GM15510 (cell line): ENCODE measurements around the gene HLTF.

Source experiments
- POLR2A ChIP-seq: IDR thresholded peaks from 3 replicates; pipeline ENCODE4 v1.6.1; 2011; ENCODE audit warnings: borderline replicate concordance; ENCODE audit not compliant: insufficient read length; ENCODE audit errors: extremely low read depth

The HLTF gene

GRCh38 chr3:149055575-149055974 is 30.8 kb downstream of the HLTF start:
- no peak for TF ChIP-seq POLR2A

DNA sequence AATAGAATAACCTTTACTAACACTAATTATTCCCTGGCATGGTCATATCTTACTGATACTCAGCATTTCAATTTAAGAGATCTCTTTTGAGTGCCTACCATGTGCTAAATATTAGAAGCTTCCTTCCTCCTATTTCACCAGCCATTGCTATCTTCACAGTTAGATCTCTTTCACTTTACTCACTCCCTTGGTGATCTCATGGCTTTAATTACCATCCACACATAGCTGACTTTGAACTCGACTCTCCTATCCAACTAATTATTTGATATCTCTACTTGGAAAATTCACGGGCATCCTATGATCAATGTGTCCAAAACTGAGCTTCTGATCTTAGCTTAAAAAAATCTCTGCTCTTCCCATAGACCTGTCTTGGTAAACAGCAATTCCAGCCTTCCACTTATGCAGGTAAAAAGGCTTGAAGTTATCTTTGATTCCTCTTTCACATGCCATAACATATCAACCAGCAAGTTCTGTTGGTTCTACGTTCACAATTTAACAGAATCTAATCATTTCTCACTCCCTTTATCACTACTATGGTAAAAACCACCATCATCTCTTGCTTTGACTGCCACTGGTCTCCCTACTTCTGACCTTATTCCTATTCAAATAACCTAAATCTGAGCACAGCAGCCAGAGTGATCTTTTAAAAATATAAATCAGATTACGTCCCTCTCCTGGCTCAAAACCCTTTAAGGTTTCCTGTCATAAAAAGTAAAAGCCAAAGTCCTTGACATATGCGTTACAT is 41.8 kb downstream of the HLTF start:
- TF ChIP-seq POLR2A, result no peak

GRCh38 chr3:149042789-149043386 is 43.4 kb downstream of the HLTF start:
- no peak for TF ChIP-seq POLR2A

GRCh38 chr3:149038322-149038721 is 48.0 kb downstream of the HLTF start:
- TF ChIP-seq POLR2A, result no peak

GRCh38 chr3:149037684-149038083 is 48.6 kb downstream of the HLTF start:
- no peak for TF ChIP-seq POLR2A

- no peak for TF ChIP-seq POLR2A
These were observed 55.2 kb downstream of the HLTF start for GRCh38 chr3:149031096-149031495.

DNA sequence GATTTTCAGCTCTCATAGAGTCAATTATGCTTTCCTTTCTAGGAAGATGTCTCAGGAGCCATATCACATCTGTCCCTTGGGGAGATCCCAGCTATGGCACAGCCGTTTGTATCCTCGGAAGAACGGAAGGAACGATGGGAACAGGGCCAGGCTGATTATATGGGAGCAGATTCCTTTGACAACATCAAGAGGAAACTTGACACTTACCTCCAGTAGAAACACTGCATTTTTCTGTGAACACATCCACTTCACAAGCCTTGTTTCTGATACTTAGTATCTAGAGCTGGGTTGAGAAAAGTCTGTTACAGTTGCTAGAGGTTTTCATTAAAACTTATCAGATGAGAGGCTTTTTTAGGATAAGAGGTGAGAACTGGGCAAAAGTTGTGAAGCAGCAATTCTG is 59.6 kb downstream of the HLTF start:
- no peak for TF ChIP-seq POLR2A

DNA sequence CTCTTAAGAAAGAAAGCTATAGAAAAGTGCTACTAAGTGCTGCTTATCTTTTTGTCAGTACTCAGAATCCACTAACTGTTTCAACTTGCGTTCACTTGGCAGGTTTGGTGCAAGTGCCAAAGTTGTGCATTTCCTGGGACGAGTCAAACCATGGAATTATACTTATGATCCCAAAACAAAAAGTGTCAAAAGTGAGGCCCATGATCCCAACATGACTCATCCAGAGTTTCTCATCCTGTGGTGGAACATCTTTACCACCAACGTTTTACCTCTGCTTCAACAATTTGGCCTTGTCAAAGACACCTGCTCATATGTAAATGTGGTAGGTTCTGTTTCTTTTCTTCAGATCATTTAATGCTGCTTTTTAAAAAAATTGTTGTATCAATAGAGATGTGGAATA is 62.4 kb downstream of the HLTF start:
- TF ChIP-seq POLR2A, result no peak

DNA sequence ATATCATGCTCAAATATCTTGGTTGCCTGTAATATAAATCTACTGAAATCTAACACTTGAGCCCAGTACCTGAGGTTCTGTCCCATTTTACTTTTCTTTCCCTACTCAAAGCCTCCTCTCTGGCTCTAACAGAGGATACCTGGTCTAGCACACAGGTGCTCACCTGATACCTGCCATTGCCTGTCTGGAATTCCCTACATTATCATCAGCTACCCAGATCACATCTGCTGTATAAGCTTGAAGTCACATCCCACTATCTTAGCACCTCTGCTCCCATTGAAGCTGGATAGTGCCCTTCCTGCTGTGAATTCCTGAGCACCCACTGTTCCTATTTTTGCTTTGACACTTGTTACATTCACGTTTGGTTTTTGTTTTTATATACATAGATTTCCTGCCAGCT is 64.5 kb downstream of the HLTF start:
- TF ChIP-seq POLR2A, result no peak

DNA sequence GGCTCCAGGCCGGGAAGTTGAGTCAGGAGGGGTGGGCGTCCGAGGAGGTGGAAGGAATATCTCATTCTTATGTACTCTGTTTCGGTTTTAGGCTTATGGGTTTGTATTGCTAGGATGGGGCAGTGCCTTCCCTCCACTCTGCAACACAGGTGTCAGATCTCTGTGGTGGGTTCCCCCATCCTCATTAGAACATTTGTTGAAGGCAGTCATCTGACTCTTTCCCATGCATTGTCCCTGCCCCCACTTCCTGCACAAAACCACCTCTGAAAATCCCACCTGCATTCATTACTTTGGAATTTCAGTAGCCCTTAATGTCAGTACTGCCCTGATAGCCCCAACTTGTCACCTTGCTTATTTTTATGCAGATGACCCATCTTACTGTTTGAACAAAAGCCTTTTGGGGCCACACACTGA is 65.5 kb downstream of the HLTF start:
- no peak for TF ChIP-seq POLR2A

- no peak for TF ChIP-seq POLR2A
These were observed 66.0 kb downstream of the HLTF start for GRCh38 chr3:149020196-149020838.

DNA sequence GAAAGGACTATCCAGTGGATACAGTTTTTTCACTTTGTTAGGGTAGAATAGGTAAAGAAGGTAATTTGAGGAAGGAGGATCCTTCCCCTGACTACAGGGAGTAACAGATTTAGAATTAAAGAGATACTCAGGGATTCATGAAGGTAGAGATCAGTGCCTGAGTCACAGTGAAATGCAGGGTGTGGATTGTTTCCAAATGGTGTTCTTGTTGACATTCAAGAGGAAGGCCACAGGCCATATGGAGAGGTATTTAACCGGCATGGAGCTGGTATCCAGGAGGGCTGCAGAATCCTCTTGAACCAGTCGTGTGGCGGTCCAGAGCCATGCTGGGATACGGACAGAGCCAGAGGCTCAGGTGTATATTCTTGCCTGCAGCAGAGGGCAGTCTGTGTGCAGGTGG is 66.8 kb downstream of the HLTF start:
- no peak for TF ChIP-seq POLR2A

DNA sequence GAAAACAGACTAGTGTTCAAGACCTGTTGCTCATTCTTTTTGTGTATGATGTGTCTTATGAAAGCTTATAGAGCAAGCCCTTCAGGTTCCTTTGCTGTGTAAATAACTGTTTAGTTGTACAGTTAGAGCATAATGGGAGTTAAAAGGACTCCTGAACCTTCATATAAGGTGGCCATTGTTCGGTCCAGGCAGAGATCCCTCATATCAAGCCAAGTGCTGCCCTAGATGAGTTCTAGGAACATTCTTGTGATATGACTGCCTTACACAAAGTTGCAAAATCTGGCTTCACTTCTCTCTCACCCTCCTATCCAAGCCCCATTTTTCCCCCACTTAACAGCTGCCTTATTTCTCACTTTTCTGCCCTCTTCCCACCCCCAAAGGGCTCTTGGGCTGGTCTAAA is 68.1 kb downstream of the HLTF start:
- TF ChIP-seq POLR2A, result no peak

DNA sequence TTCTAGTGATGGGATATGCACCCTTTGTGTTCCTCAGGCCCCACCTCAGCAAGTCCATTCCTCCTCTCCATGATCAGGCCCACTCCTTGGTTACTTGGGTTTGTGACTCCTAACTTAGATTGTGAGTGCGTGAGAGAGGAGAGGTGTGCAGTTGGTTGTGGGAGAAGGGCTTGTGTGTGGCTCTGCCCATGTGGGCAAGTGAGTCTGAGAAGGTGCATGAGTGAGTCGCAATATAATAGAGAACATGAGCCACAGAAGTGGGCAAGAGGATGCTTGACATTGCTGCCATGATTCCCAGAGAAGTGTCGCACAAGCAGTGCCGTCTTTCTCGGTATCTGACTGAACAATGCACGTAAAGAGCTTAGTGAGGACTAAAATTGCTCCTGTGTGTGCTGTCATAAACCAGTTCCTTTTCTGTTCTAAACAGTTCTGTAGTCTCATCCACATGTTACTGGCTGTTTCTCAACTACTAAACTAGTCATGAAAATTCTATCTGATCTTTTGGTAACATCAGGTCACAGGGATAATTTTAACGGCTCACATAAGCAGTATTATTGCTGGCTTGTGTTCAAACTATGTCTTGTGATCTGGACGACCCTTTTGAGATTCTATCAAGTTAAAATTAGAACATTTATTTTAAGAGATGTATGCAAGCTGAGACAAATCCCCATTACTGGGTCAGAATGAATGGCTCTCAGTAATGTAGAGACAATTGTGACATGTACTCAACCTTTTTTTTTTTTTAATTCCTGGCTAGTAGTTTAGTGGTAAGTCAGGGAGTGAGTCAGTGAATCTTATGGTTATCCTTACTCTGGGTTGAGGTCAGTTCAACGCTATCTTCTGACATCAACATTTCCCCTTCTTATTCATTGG is 69.4 kb downstream of the HLTF start:
- TF ChIP-seq POLR2A, result no peak

GRCh38 chr3:149016242-149016641 is 70.1 kb downstream of the HLTF start:
- no peak for TF ChIP-seq POLR2A
